AML-193 (cell line): ENCODE measurements around the gene ATP8A1.
"Not testable (repeated sequence)": the region's sequence is repeated elsewhere in the genome, so short reads cannot be mapped to it uniquely, and the experiment has no call there.

Experiments used
- DNase-seq, 2 experiments: peaks; one replicate each; lab custom pipeline; 2025; lab: John Stamatoyannopoulos, UW

The ATP8A1 gene

GRCh38 chr4:42501624-42502401 lies 155.1 kb downstream of the ATP8A1 start:
- DNase-seq = no peak

GRCh38 chr4:42498040-42498439 lies 158.9 kb downstream of the ATP8A1 start:
- DNase-seq = no peak

GRCh38 chr4:42497142-42497910 lies 159.6 kb downstream of the ATP8A1 start:
- no peak for DNase-seq

- DNase-seq = no peak
These were observed 163.9 kb downstream of the ATP8A1 start for GRCh38 chr4:42492962-42493361.

- no peak for DNase-seq
These were observed 166.9 kb downstream of the ATP8A1 start for GRCh38 chr4:42490015-42490414.

GRCh38 chr4:42489095-42489494 lies 167.8 kb downstream of the ATP8A1 start:
- DNase-seq = no peak

GRCh38 chr4:42488554-42488953 lies 168.4 kb downstream of the ATP8A1 start:
- DNase-seq = no peak

- no peak for DNase-seq
These were observed 168.8 kb downstream of the ATP8A1 start for GRCh38 chr4:42488114-42488513.

GRCh38 chr4:42487230-42487629 lies 169.7 kb downstream of the ATP8A1 start:
- no peak for DNase-seq

GRCh38 chr4:42486156-42486555 lies 170.7 kb downstream of the ATP8A1 start:
- DNase-seq = not testable (repeated sequence)

- no peak for DNase-seq
These were observed 172.3 kb downstream of the ATP8A1 start for GRCh38 chr4:42484630-42485029.

- no peak for DNase-seq
These were observed 173.2 kb downstream of the ATP8A1 start for GRCh38 chr4:42483426-42484379.

GRCh38 chr4:42482516-42483327 lies 174.2 kb downstream of the ATP8A1 start:
- no peak for DNase-seq

- DNase-seq = no peak
These were observed 176.2 kb downstream of the ATP8A1 start for GRCh38 chr4:42480717-42481116.

GRCh38 chr4:42480281-42480680 lies 176.6 kb downstream of the ATP8A1 start:
- no peak for DNase-seq

GRCh38 chr4:42478946-42479345 lies 178.0 kb downstream of the ATP8A1 start:
- no peak for DNase-seq

- no peak for DNase-seq
These were observed 178.4 kb downstream of the ATP8A1 start for GRCh38 chr4:42478509-42478908.

- DNase-seq = no peak
These were observed 182.5 kb downstream of the ATP8A1 start for GRCh38 chr4:42474406-42474805.

- DNase-seq = no peak
These were observed 183.7 kb downstream of the ATP8A1 start for GRCh38 chr4:42473071-42473684.

GRCh38 chr4:42471896-42472295 lies 185.0 kb downstream of the ATP8A1 start:
- no peak for DNase-seq

GRCh38 chr4:42470023-42470422 lies 186.9 kb downstream of the ATP8A1 start:
- no peak for DNase-seq
